Esophagus muscularis mucosa (tissue), 3 donors: ENCODE results near the gene CBX6.

ENCODE experiments used
- POLR2A ChIP-seq: fragments of 450-650 bp; IDR thresholded peaks from one replicate; pipeline ENCODE4 v1.6.1; 2017; ENCODE audit warnings: antibody characterized with exemption, moderate library complexity, mild to moderate bottlenecking, low read depth
- POLR2AphosphoS5 ChIP-seq, 2 donors: sonication (generic); formaldehyde crosslinking; IDR thresholded peaks; one replicate each; pipeline ENCODE4 v1.6.1; 2017; ENCODE audit warnings: antibody characterized with exemption in 2 of 2
- TF ChIP-seq, protein P1 (sequence below), 3 experiments: fragments of 200-600 bp in 2 of 3; fragments of 450-650 bp in 1 of 3; sonication (generic) in 2 of 3; IDR thresholded peaks; one replicate each; pipeline ENCODE4 v1.5.1; 2017 to 2019; ENCODE audit warnings: antibody characterized with exemption in 3 of 3, mild to moderate bottlenecking in 2 of 3, moderate library complexity in 1 of 3

DNA sequence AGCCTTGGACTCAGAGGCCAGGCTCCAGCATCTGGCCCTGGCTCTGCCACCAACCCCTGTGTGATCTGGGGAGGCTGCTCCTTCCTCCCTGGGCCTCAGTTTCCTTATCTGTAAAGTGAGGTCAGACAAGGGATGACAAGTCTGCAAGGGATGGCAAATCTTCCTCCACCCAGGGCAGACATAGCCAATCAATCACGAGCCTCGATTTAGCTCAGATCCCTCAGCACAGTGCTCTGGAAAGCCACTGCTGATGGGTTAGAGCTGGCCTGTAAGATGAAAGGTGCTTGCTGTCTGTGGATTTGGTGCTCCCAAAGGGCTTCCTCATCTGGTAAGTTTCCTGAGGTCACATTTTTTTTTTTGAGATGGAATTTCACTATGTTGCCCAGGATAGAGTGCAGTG is 48.4 kb downstream of the CBX6 start:
- TF ChIP-seq POLR2A (no peak), POLR2AphosphoS5 (IDR thresholded peaks at IDR 0.05) (no peak)
- TF ChIP-seq, protein P1, sequence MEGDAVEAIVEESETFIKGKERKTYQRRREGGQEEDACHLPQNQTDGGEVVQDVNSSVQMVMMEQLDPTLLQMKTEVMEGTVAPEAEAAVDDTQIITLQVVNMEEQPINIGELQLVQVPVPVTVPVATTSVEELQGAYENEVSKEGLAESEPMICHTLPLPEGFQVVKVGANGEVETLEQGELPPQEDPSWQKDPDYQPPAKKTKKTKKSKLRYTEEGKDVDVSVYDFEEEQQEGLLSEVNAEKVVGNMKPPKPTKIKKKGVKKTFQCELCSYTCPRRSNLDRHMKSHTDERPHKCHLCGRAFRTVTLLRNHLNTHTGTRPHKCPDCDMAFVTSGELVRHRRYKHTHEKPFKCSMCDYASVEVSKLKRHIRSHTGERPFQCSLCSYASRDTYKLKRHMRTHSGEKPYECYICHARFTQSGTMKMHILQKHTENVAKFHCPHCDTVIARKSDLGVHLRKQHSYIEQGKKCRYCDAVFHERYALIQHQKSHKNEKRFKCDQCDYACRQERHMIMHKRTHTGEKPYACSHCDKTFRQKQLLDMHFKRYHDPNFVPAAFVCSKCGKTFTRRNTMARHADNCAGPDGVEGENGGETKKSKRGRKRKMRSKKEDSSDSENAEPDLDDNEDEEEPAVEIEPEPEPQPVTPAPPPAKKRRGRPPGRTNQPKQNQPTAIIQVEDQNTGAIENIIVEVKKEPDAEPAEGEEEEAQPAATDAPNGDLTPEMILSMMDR (IDR thresholded peaks at IDR 0.05) = no peak
